GM19452 (cell line): ENCODE results near the gene COX6A2.
"Not testable (repeated sequence)": the region's sequence is repeated elsewhere in the genome, so short reads cannot be mapped to it uniquely, and the experiment has no call there.

Source experiments
- ATAC-seq: cut with Tn5 transposase; IDR thresholded peaks from one replicate; pipeline ENCODE4 v1.9.1; 2021; ENCODE audit not compliant: unreplicated experiment

COX6A2 gene

GRCh38 chr16:31439023-31439422 is 10.9 kb upstream of the COX6A2 start:
- not testable (repeated sequence) for ATAC-seq

GRCh38 chr16:31438414-31438813 is 10.3 kb upstream of the COX6A2 start:
- no peak for ATAC-seq

- ATAC-seq, result no peak
Observed at GRCh38 chr16:31436221-31437045, 8.3 kb upstream of the COX6A2 start.

- ATAC-seq, result no peak
Observed at GRCh38 chr16:31435341-31436220, 7.4 kb upstream of the COX6A2 start.

- ATAC-seq, result no peak
Observed at GRCh38 chr16:31430380-31431052, 2.4 kb upstream of the COX6A2 start.

- no peak for ATAC-seq
Observed at GRCh38 chr16:31429796-31430195, 1.6 kb upstream of the COX6A2 start.

GRCh38 chr16:31429314-31429713 is 1.2 kb upstream of the COX6A2 start:
- no peak for ATAC-seq

GRCh38 chr16:31428638-31429247 is 583 bp upstream of the COX6A2 start:
- ATAC-seq, result no peak

GRCh38 chr16:31427441-31428278 is 500 bp downstream of the COX6A2 start:
- no peak for ATAC-seq

- no peak for ATAC-seq
Observed at GRCh38 chr16:31423801-31424200, 4.4 kb downstream of the COX6A2 start.

GRCh38 chr16:31423241-31423640 is 4.9 kb downstream of the COX6A2 start:
- ATAC-seq, result no peak

GRCh38 chr16:31421587-31421986 is 6.6 kb downstream of the COX6A2 start:
- ATAC-seq, result peak; percentile 64

GRCh38 chr16:31420037-31420436 is 8.1 kb downstream of the COX6A2 start:
- ATAC-seq, result no peak

- no peak for ATAC-seq
Observed at GRCh38 chr16:31417916-31418315, 10.2 kb downstream of the COX6A2 start.

- ATAC-seq, result not testable (repeated sequence)
Observed at GRCh38 chr16:31417036-31417435, 11.1 kb downstream of the COX6A2 start.

- no peak for ATAC-seq
Observed at GRCh38 chr16:31416371-31416770, 11.8 kb downstream of the COX6A2 start.

GRCh38 chr16:31414706-31415105 is 13.5 kb downstream of the COX6A2 start:
- ATAC-seq, result no peak

- no peak for ATAC-seq
Observed at GRCh38 chr16:31413943-31414342, 14.2 kb downstream of the COX6A2 start.

- no peak for ATAC-seq
Observed at GRCh38 chr16:31413381-31413780, 14.8 kb downstream of the COX6A2 start.

- no peak for ATAC-seq
Observed at GRCh38 chr16:31412750-31413149, 15.4 kb downstream of the COX6A2 start.
